Measurements from ENCODE around the gene RARRES1.

The RARRES1 gene

GRCh38 chr3:158733656-158734055 lies 1.4 kb upstream of the RARRES1 start:
- ATAC-seq (ENCODE audit: low read depth) (no peak), DNase-seq (ENCODE audit: low spot score in 2 of 2) (no peak)
- Mint-ChIP-seq H3K9me3 (peaks cover 5% of the 10 kb centered on the region), H3K27ac (no peak overlapping the region), H3K36me3 (peaks cover 8% of the 10 kb centered on the region), H3K4me3 (no peak overlapping the region), H3K4me1 (peaks cover 2% of the 10 kb centered on the region), H3K27me3 (peaks cover 2% of the 10 kb centered on the region)

- H3K27ac Mint-ChIP-seq: no peak overlapping the region
Measured at GRCh38 chr3:158732856-158733200, 571 bp upstream of the RARRES1 start.

GRCh38 chr3:158731486-158731885 lies 771 bp downstream of the RARRES1 start:
- ATAC-seq (ENCODE audit: low read depth): no peak
- Mint-ChIP-seq H3K36me3 (peaks cover 5% of the 10 kb centered on the region), H3K4me3 (peak overlapping the region; percentile 66), H3K9me3 (peaks cover 2% of the 10 kb centered on the region), H3K27me3 (peaks cover 2% of the 10 kb centered on the region), H3K27ac (no peak overlapping the region), H3K4me1 (peaks cover 9% of the 10 kb centered on the region)
- DNase-seq (ENCODE audit: low spot score in 2 of 2): no peak

More at GRCh38 chr3:158732856-158733200, 571 bp upstream of the RARRES1 start:
- DNase-seq (ENCODE audit: low spot score in 2 of 2) (no peak), ATAC-seq (ENCODE audit: low read depth) (no peak)
- peaks cover 8% of the 10 kb centered on the region for H3K36me3 Mint-ChIP-seq
- peaks cover 5% of the 10 kb centered on the region for H3K9me3 Mint-ChIP-seq
- peak overlapping the region; percentile 53 for H3K4me3 Mint-ChIP-seq
- H3K4me1 Mint-ChIP-seq: peaks cover 5% of the 10 kb centered on the region
- peaks cover 2% of the 10 kb centered on the region for H3K27me3 Mint-ChIP-seq

- Mint-ChIP-seq H3K36me3 (peaks cover 2% of the 10 kb centered on the region), H3K27me3 (peaks cover 2% of the 10 kb centered on the region), H3K9me3 (no peaks in the 10 kb centered on the region), H3K4me1 (peaks cover 9% of the 10 kb centered on the region), H3K27ac (no peak overlapping the region), H3K4me3 (no peak overlapping the region)
- DNase-seq (ENCODE audit: low spot score in 2 of 2) (no peak), ATAC-seq (ENCODE audit: low read depth) (no peak)
Measured at GRCh38 chr3:158728851-158729250, 3.4 kb downstream of the RARRES1 start.

- H3K4me1 Mint-ChIP-seq: peaks cover 10% of the 10 kb centered on the region
- no peaks in the 10 kb centered on the region for H3K9me3 Mint-ChIP-seq
- ATAC-seq (ENCODE audit: low read depth): no peak
- H3K27me3 Mint-ChIP-seq: peaks cover 2% of the 10 kb centered on the region
- peaks cover 2% of the 10 kb centered on the region for H3K36me3 Mint-ChIP-seq
- no peak overlapping the region for H3K27ac Mint-ChIP-seq
- H3K4me3 Mint-ChIP-seq: peak overlapping the region; percentile 54
- DNase-seq (ENCODE audit: low spot score in 2 of 2): no peak
Measured at GRCh38 chr3:158728061-158728377, 4.2 kb downstream of the RARRES1 start.

GRCh38 chr3:158727206-158728060 lies 4.8 kb downstream of the RARRES1 start:
- Mint-ChIP-seq H3K4me1 (peaks cover 13% of the 10 kb centered on the region), H3K27me3 (peaks cover 2% of the 10 kb centered on the region), H3K4me3 (peak overlapping the region; percentile 54), H3K36me3 (peaks cover 2% of the 10 kb centered on the region), H3K27ac (peak overlapping the region; percentile 63), H3K9me3 (no peaks in the 10 kb centered on the region)
- DNase-seq (ENCODE audit: low spot score in 2 of 2) (peak; percentile 27 to 52), ATAC-seq (ENCODE audit: low read depth) (peak; percentile 60)

- H3K27ac Mint-ChIP-seq: peak overlapping the region; percentile 79
- no peaks in the 10 kb centered on the region for H3K9me3 Mint-ChIP-seq
- no peak overlapping the region for H3K4me3 Mint-ChIP-seq
- H3K36me3 Mint-ChIP-seq: peaks cover 6% of the 10 kb centered on the region
- ATAC-seq (ENCODE audit: low read depth) (no peak), DNase-seq (ENCODE audit: low spot score in 2 of 2) (no peak)
- H3K27me3 Mint-ChIP-seq: peaks cover 2% of the 10 kb centered on the region
- peaks cover 15% of the 10 kb centered on the region for H3K4me1 Mint-ChIP-seq
Measured at GRCh38 chr3:158725348-158726011, 6.8 kb downstream of the RARRES1 start.

- no peak overlapping the region for H3K4me3 Mint-ChIP-seq
- H3K27ac Mint-ChIP-seq: peak overlapping the region; percentile 87
- H3K27me3 Mint-ChIP-seq: no peaks in the 10 kb centered on the region
- H3K36me3 Mint-ChIP-seq: peaks cover 7% of the 10 kb centered on the region
- DNase-seq (ENCODE audit: low spot score in 2 of 2) (no peak), ATAC-seq (ENCODE audit: low read depth) (no peak)
- peaks cover 13% of the 10 kb centered on the region for H3K4me1 Mint-ChIP-seq
- H3K9me3 Mint-ChIP-seq: no peaks in the 10 kb centered on the region
Measured at GRCh38 chr3:158723991-158724390, 8.3 kb downstream of the RARRES1 start.

- H3K4me3 Mint-ChIP-seq: no peak overlapping the region
- peaks cover 12% of the 10 kb centered on the region for H3K36me3 Mint-ChIP-seq
- DNase-seq (ENCODE audit: low spot score in 2 of 2) (no peak), ATAC-seq (ENCODE audit: low read depth) (no peak)
- no peaks in the 10 kb centered on the region for H3K9me3 Mint-ChIP-seq
- H3K4me1 Mint-ChIP-seq: peaks cover 9% of the 10 kb centered on the region
- H3K27me3 Mint-ChIP-seq: no peaks in the 10 kb centered on the region
- H3K27ac Mint-ChIP-seq: no peak overlapping the region
Measured at GRCh38 chr3:158722108-158722507, 10.1 kb downstream of the RARRES1 start.

GRCh38 chr3:158718490-158719170 lies 13.6 kb downstream of the RARRES1 start:
- Mint-ChIP-seq H3K4me3 (no peak overlapping the region), H3K9me3 (no peaks in the 10 kb centered on the region), H3K27ac (no peak overlapping the region), H3K36me3 (peaks cover 14% of the 10 kb centered on the region), H3K4me1 (peaks cover 9% of the 10 kb centered on the region), H3K27me3 (no peaks in the 10 kb centered on the region)
- ATAC-seq (ENCODE audit: low read depth) (no peak), DNase-seq (ENCODE audit: low spot score in 2 of 2) (no peak)

- H3K27ac Mint-ChIP-seq: no peak overlapping the region
- DNase-seq (ENCODE audit: low spot score in 2 of 2) (no peak), ATAC-seq (ENCODE audit: low read depth) (no peak)
- H3K9me3 Mint-ChIP-seq: no peaks in the 10 kb centered on the region
- peaks cover 17% of the 10 kb centered on the region for H3K36me3 Mint-ChIP-seq
- H3K4me3 Mint-ChIP-seq: no peak overlapping the region
- H3K4me1 Mint-ChIP-seq: peaks cover 4% of the 10 kb centered on the region
- no peaks in the 10 kb centered on the region for H3K27me3 Mint-ChIP-seq
Measured at GRCh38 chr3:158717576-158717975, 14.7 kb downstream of the RARRES1 start.

- no peak for DNase-seq (ENCODE audit: low spot score in 2 of 2)
- H3K36me3 Mint-ChIP-seq: peaks cover 19% of the 10 kb centered on the region
- H3K27ac Mint-ChIP-seq: no peak overlapping the region
- H3K9me3 Mint-ChIP-seq: no peaks in the 10 kb centered on the region
- H3K4me1 Mint-ChIP-seq: peaks cover 2% of the 10 kb centered on the region
- ATAC-seq (ENCODE audit: low read depth): no peak
- H3K27me3 Mint-ChIP-seq: no peaks in the 10 kb centered on the region
- H3K4me3 Mint-ChIP-seq: no peak overlapping the region
Measured at GRCh38 chr3:158713094-158713499, 19.2 kb downstream of the RARRES1 start.

- Mint-ChIP-seq H3K27ac (no peak overlapping the region), H3K4me1 (peaks cover 2% of the 10 kb centered on the region), H3K4me3 (no peak overlapping the region), H3K27me3 (no peaks in the 10 kb centered on the region), H3K36me3 (peaks cover 21% of the 10 kb centered on the region), H3K9me3 (no peaks in the 10 kb centered on the region)
- DNase-seq (ENCODE audit: low spot score in 2 of 2): no peak
- ATAC-seq (ENCODE audit: low read depth): no peak
Measured at GRCh38 chr3:158712443-158712842, 19.8 kb downstream of the RARRES1 start.

GRCh38 chr3:158711886-158712285 lies 20.4 kb downstream of the RARRES1 start:
- H3K27ac Mint-ChIP-seq: no peak overlapping the region
- H3K27me3 Mint-ChIP-seq: no peaks in the 10 kb centered on the region
- no peak for ATAC-seq (ENCODE audit: low read depth)
- H3K36me3 Mint-ChIP-seq: peaks cover 24% of the 10 kb centered on the region
- DNase-seq (ENCODE audit: low spot score in 2 of 2): no peak
- H3K4me1 Mint-ChIP-seq: no peaks in the 10 kb centered on the region
- no peaks in the 10 kb centered on the region for H3K9me3 Mint-ChIP-seq
- H3K4me3 Mint-ChIP-seq: no peak overlapping the region

All from memory B cell (primary cell).